HepG2 (cell line): ENCODE data around the gene AVPR2. TPM values are rescaled to one million over a fixed set of nuclear protein-coding genes. Genes with fewer than 3 reads are reported as not detected.

ENCODE experiments used
- FLYWCH1 ChIP-seq: sonication (generic); formaldehyde crosslinking; IDR thresholded peaks from 2 replicates; pipeline ENCODE4 v1.8.1; 2023; ENCODE audit warnings: mild to moderate bottlenecking, missing genetic modification reagents
- FOSL1 ChIP-seq: sonication (generic); formaldehyde crosslinking; IDR thresholded peaks from 2 replicates; pipeline ENCODE4 v1.9.0; 2021; ENCODE audit warnings: missing genetic modification reagents, borderline replicate concordance
- FUBP1 ChIP-seq: sonication (generic); formaldehyde crosslinking; IDR thresholded peaks from 2 replicates; pipeline ENCODE4 v1.5.1; 2020; ENCODE audit warnings: missing genetic modification reagents, mild to moderate bottlenecking, borderline replicate concordance
- HIC2 ChIP-seq: sonication (generic); formaldehyde crosslinking; IDR thresholded peaks from 2 replicates; pipeline ENCODE4 v1.9.0; 2022; ENCODE audit warnings: low read depth, missing genetic modification reagents
- HNRNPL ChIP-seq: fragments of 200-400 bp; formaldehyde crosslinking; IDR thresholded peaks from 2 replicates; pipeline ENCODE4 v1.6.1; 2017; ENCODE audit warnings: mild to moderate bottlenecking, low read depth, low read length
- MED13 ChIP-seq: sonication (generic); formaldehyde crosslinking; IDR thresholded peaks from 2 replicates; pipeline ENCODE4 v1.5.0; 2020; ENCODE audit warnings: missing genetic modification reagents
- MTF2 ChIP-seq: sonication (generic); formaldehyde crosslinking; IDR thresholded peaks from 2 replicates; pipeline ENCODE4 v1.5.0; 2020; ENCODE audit warnings: missing genetic modification reagents, borderline replicate concordance
- MXD4 ChIP-seq: IDR thresholded peaks from 2 replicates; pipeline ENCODE4 v1.6.1; 2016; ENCODE audit warnings: mild to moderate bottlenecking, missing biosample characterization, missing genetic modification reagents
- MYPOP ChIP-seq: sonication (generic); formaldehyde crosslinking; IDR thresholded peaks from 2 replicates; pipeline ENCODE4 v1.8.1; 2023; ENCODE audit warnings: mild to moderate bottlenecking, moderate library complexity, missing genetic modification reagents
- NKX3-1 ChIP-seq: sonication (generic); formaldehyde crosslinking; IDR thresholded peaks from 2 replicates; pipeline ENCODE4 v1.5.0; 2020; ENCODE audit warnings: missing genetic modification reagents
- PRDM10 ChIP-seq: sonication (generic); formaldehyde crosslinking; IDR thresholded peaks from 2 replicates; pipeline ENCODE4 v1.4.0; 2020; ENCODE audit warnings: low read depth, missing genetic modification reagents
- PRMT3 ChIP-seq: sonication (generic); formaldehyde crosslinking; IDR thresholded peaks from 2 replicates; pipeline ENCODE4 v1.8.1; 2022; ENCODE audit warnings: low read depth, mild to moderate bottlenecking, moderate library complexity, missing genetic modification reagents, borderline replicate concordance
- REXO4 ChIP-seq: sonication (generic); formaldehyde crosslinking; IDR thresholded peaks from 2 replicates; pipeline ENCODE4 v1.8.0; 2022; ENCODE audit warnings: missing genetic modification reagents, mild to moderate bottlenecking, borderline replicate concordance
- RFX1 ChIP-seq: fragments of 450-650 bp; IDR thresholded peaks from 2 replicates; pipeline ENCODE4 v1.6.1; 2017
- RXRB ChIP-seq: IDR thresholded peaks from 2 replicates; pipeline ENCODE4 v1.6.1; 2016; ENCODE audit warnings: borderline replicate concordance, missing genetic modification reagents, missing compliant biosample characterization
- SKI ChIP-seq: fragments of 450-650 bp; IDR thresholded peaks from one replicate; pipeline ENCODE4 v1.6.1; 2018; ENCODE audit warnings: mild to moderate bottlenecking; ENCODE audit not compliant: partially characterized antibody
- SMAD3 ChIP-seq: sonication (generic); formaldehyde crosslinking; IDR thresholded peaks from 2 replicates; pipeline ENCODE4 v1.4.0; 2020; ENCODE audit warnings: missing genetic modification reagents
- U2AF2 ChIP-seq: fragments of 200-400 bp; formaldehyde crosslinking; IDR thresholded peaks from 2 replicates; pipeline ENCODE4 v1.6.1; 2017; ENCODE audit warnings: low read depth, mild to moderate bottlenecking, low read length
- ZNF34 ChIP-seq: sonication (generic); formaldehyde crosslinking; IDR thresholded peaks from 2 replicates; pipeline ENCODE4 v1.4.0; 2020; ENCODE audit warnings: mild to moderate bottlenecking, missing genetic modification reagents, borderline replicate concordance
- ZNF567 ChIP-seq: sonication (generic); formaldehyde crosslinking; IDR thresholded peaks from 2 replicates; pipeline ENCODE4 v1.8.1; 2023; ENCODE audit warnings: mild to moderate bottlenecking, missing genetic modification reagents, borderline replicate concordance
- polyA plus RNA-seq, 8 experiments: library from polyadenylated mRNA; depleted of rRNA in 3 of 8; stranded (reverse) in 7 of 8; unstranded in 1 of 8; fragments of >200 nt; fragmentation: Illumina TruSeq in 4 of 8; extraction: Trizol in 4 of 8; gene quantifications; 2 replicates each; pipeline versions ENCODE4 v1.2.1 to v1.2.3, GENCODE V29; 2011 to 2016; ENCODE audit warnings: low read depth in 4 of 8, missing spikeins in 1 of 8, mixed read lengths in 1 of 8; ENCODE audit not compliant: insufficient read depth in 1 of 8
- total RNA-seq, 5 experiments: library from RNA; depleted of rRNA; stranded (reverse); fragments of >200 nt; fragmentation: Illumina TruSeq; extraction: Trizol; gene quantifications; 2 replicates each; pipeline ENCODE4 v1.2.3, GENCODE V29; 2016; ENCODE audit warnings: low read depth in 1 of 5

AVPR2 gene
- total and polyA plus RNA-seq, 2 of the 13 experiments (the other 11 are each of a cell fraction or from before 2014, with no cell fraction given) = not detected

- TF ChIP-seq ZNF34 = no peak
- no peak for TF ChIP-seq MYPOP (CRISPR knock-in tag)
- no peak for TF ChIP-seq HNRNPL
- TF ChIP-seq PRMT3 (CRISPR knock-in tag) = no peak
- TF ChIP-seq PRDM10 (CRISPR knock-in tag) = no peak
- no peak for TF ChIP-seq MTF2 (CRISPR knock-in tag)
- TF ChIP-seq RXRB (CRISPR knock-in tag) = no peak
- TF ChIP-seq SKI = no peak
- 0 out of 2 replicates have a peak, but pooled peaks have one; percentile 6 for TF ChIP-seq NKX3-1 (CRISPR knock-in tag)
- no peak; the same call in 1 of the 2 replicates for TF ChIP-seq MXD4 (CRISPR knock-in tag)
- no peak for TF ChIP-seq SMAD3 (CRISPR knock-in tag)
- no peak for TF ChIP-seq REXO4 (CRISPR knock-in tag)
- TF ChIP-seq HIC2 = no peak
- TF ChIP-seq U2AF2 = no peak
- TF ChIP-seq RFX1 = no peak
- no peak for TF ChIP-seq FLYWCH1 (CRISPR knock-in tag)
- TF ChIP-seq FUBP1 (CRISPR knock-in tag) = no peak
- no peak for TF ChIP-seq FOSL1 (CRISPR knock-in tag)
- no peak for TF ChIP-seq ZNF567 (CRISPR knock-in tag)
- no peak for TF ChIP-seq MED13 (CRISPR knock-in tag)
These were observed 23.7 kb downstream of the AVPR2 start (continued) for GRCh38 chrX:153927922-153928760.
